ENCODE measurements around the gene RANBP17.

- no peak for TF ChIP-seq POLR2AphosphoS5 (IDR thresholded peaks at IDR 0.05)
- TF ChIP-seq, protein P1, sequence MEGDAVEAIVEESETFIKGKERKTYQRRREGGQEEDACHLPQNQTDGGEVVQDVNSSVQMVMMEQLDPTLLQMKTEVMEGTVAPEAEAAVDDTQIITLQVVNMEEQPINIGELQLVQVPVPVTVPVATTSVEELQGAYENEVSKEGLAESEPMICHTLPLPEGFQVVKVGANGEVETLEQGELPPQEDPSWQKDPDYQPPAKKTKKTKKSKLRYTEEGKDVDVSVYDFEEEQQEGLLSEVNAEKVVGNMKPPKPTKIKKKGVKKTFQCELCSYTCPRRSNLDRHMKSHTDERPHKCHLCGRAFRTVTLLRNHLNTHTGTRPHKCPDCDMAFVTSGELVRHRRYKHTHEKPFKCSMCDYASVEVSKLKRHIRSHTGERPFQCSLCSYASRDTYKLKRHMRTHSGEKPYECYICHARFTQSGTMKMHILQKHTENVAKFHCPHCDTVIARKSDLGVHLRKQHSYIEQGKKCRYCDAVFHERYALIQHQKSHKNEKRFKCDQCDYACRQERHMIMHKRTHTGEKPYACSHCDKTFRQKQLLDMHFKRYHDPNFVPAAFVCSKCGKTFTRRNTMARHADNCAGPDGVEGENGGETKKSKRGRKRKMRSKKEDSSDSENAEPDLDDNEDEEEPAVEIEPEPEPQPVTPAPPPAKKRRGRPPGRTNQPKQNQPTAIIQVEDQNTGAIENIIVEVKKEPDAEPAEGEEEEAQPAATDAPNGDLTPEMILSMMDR (IDR thresholded peaks at IDR 0.05): no peak
These were observed 29.6 kb upstream of the RANBP17 start for GRCh38 chr5:170832241-170832640.
